ENCODE data around the gene STAG1.
A peak's percentile ranks its signal among the peaks of the same experiment; 100 is the strongest.
"Not testable (repeated sequence)": the region's sequence is repeated elsewhere in the genome, so short reads cannot be mapped to it uniquely, and the experiment has no call there.

Gene STAG1

GRCh38 chr3:136661282-136661681 lies 90.9 kb downstream of the STAG1 start:
- DNase-seq (ENCODE audit: extremely low spot score, insufficient read length, low read depth), result no peak
- FAIRE-seq, result no peak

GRCh38 chr3:136658946-136659682 lies 93.1 kb downstream of the STAG1 start:
- DNase-seq (ENCODE audit: extremely low spot score, insufficient read length, low read depth), result no peak
- FAIRE-seq, result peak; percentile 67

- no peak for DNase-seq (ENCODE audit: extremely low spot score, insufficient read length, low read depth)
- FAIRE-seq, result no peak
These were observed 94.7 kb downstream of the STAG1 start for GRCh38 chr3:136657526-136657925.

GRCh38 chr3:136653628-136654027 lies 98.5 kb downstream of the STAG1 start:
- no peak for DNase-seq (ENCODE audit: extremely low spot score, insufficient read length, low read depth)
- FAIRE-seq, result no peak

GRCh38 chr3:136651581-136651980 lies 100.6 kb downstream of the STAG1 start:
- no peak for FAIRE-seq
- no peak for DNase-seq (ENCODE audit: extremely low spot score, insufficient read length, low read depth)

- FAIRE-seq, result no peak
- no peak for DNase-seq (ENCODE audit: extremely low spot score, insufficient read length, low read depth)
These were observed 101.7 kb downstream of the STAG1 start for GRCh38 chr3:136650461-136650860.

GRCh38 chr3:136645915-136646314 lies 106.3 kb downstream of the STAG1 start:
- FAIRE-seq, result peak; percentile 69
- DNase-seq (ENCODE audit: extremely low spot score, insufficient read length, low read depth), result no peak

- FAIRE-seq, result no peak
These were observed 108.0 kb downstream of the STAG1 start for GRCh38 chr3:136644212-136644611.

GRCh38 chr3:136643380-136643779 lies 108.8 kb downstream of the STAG1 start:
- FAIRE-seq, result not testable (repeated sequence)

More at GRCh38 chr3:136644212-136644611, 108.0 kb downstream of the STAG1 start:
- DNase-seq (ENCODE audit: extremely low spot score, insufficient read length, low read depth), result no peak

GRCh38 chr3:136642711-136643110 lies 109.5 kb downstream of the STAG1 start:
- no peak for DNase-seq (ENCODE audit: extremely low spot score, insufficient read length, low read depth)
- no peak for FAIRE-seq

More at GRCh38 chr3:136643380-136643779, 108.8 kb downstream of the STAG1 start:
- DNase-seq (ENCODE audit: extremely low spot score, insufficient read length, low read depth), result not testable (repeated sequence)

GRCh38 chr3:136639069-136639468 lies 113.1 kb downstream of the STAG1 start:
- FAIRE-seq, result no peak
- no peak for DNase-seq (ENCODE audit: extremely low spot score, insufficient read length, low read depth)

GRCh38 chr3:136637176-136637575 lies 115.0 kb downstream of the STAG1 start:
- FAIRE-seq (no peak), DNase-seq (ENCODE audit: extremely low spot score, insufficient read length, low read depth) (no peak)

GRCh38 chr3:136634821-136635220 lies 117.4 kb downstream of the STAG1 start:
- no peak for DNase-seq (ENCODE audit: extremely low spot score, insufficient read length, low read depth)
- no peak for FAIRE-seq

GRCh38 chr3:136632625-136633081 lies 119.5 kb downstream of the STAG1 start:
- DNase-seq (ENCODE audit: extremely low spot score, insufficient read length, low read depth) (no peak), FAIRE-seq (no peak)

- no peak for FAIRE-seq
- DNase-seq (ENCODE audit: extremely low spot score, insufficient read length, low read depth), result no peak
These were observed 120.8 kb downstream of the STAG1 start for GRCh38 chr3:136631424-136631823.

GRCh38 chr3:136630915-136631314 lies 121.3 kb downstream of the STAG1 start:
- DNase-seq (ENCODE audit: extremely low spot score, insufficient read length, low read depth) (no peak), FAIRE-seq (no peak)

GRCh38 chr3:136626493-136626892 lies 125.7 kb downstream of the STAG1 start:
- peak; percentile 47 for FAIRE-seq

GRCh38 chr3:136624894-136625815 lies 127.0 kb downstream of the STAG1 start:
- FAIRE-seq (peak; percentile 35), DNase-seq (ENCODE audit: extremely low spot score, insufficient read length, low read depth) (no peak)

More at GRCh38 chr3:136626493-136626892, 125.7 kb downstream of the STAG1 start:
- DNase-seq (ENCODE audit: extremely low spot score, insufficient read length, low read depth), result no peak

GRCh38 chr3:136624371-136624770 lies 127.8 kb downstream of the STAG1 start:
- FAIRE-seq, result no peak
- DNase-seq (ENCODE audit: extremely low spot score, insufficient read length, low read depth), result no peak

- FAIRE-seq (no peak), DNase-seq (ENCODE audit: extremely low spot score, insufficient read length, low read depth) (no peak)
These were observed 130.6 kb downstream of the STAG1 start for GRCh38 chr3:136621628-136622027.

GRCh38 chr3:136620436-136620835 lies 131.7 kb downstream of the STAG1 start:
- FAIRE-seq (no peak), DNase-seq (ENCODE audit: extremely low spot score, insufficient read length, low read depth) (no peak)

Data from GM18507 (cell line).